DND-41 (cell line): Measurements from ENCODE around the gene PTPN4.

Experiments
- CTCF ChIP-seq: IDR thresholded peaks from 2 replicates; pipeline ENCODE4 v1.5.1; 2012; ENCODE audit warnings: borderline replicate concordance, low read length, moderate library complexity, mild to moderate bottlenecking; ENCODE audit not compliant: poor library complexity, severe bottlenecking; ENCODE audit errors: extremely low read depth
- EZH2 ChIP-seq: IDR thresholded peaks from 3 replicates; pipeline ENCODE4 v1.6.1; 2012; ENCODE audit warnings: borderline replicate concordance, low read depth, mild to moderate bottlenecking, moderate library complexity, low read length, inconsistent platforms; ENCODE audit not compliant: severe bottlenecking

GRCh38 chr2:119837759-119838158, 78.0 kb downstream of the PTPN4 start:
- no peak for TF ChIP-seq CTCF
- no peak for TF ChIP-seq EZH2
